Heart right ventricle (tissue), 16 donors: ENCODE results near the gene PLA2R1. TPM values are rescaled to one million over a fixed set of nuclear protein-coding genes. Genes with fewer than 3 reads are reported as not detected.

Experiments used
- ATAC-seq, 8 donors: fragments of 200-7000 bp; cut with Tn5 transposase; one replicate each; pipeline ENCODE4 v1.9.1; 2020; ENCODE audit warnings: mild to moderate bottlenecking in 8 of 8, moderate library complexity in 8 of 8, moderate number of reproducible peaks in 1 of 8
- DNase-seq, 2 donors: peaks; one replicate each; pipeline ENCODE4 v3.0.0-alpha.2; 2020
- H3K27ac ChIP-seq, 10 donors: fragments of 200-600 bp; sonication (generic) in 2 of 10; one replicate each; pipeline versions ENCODE4 v1.5.0 to v1.8.0; 2020 to 2022; ENCODE audit warnings: mild to moderate bottlenecking in 3 of 10
- H3K27me3 ChIP-seq, 7 donors: fragments of 200-600 bp; one replicate each; pipeline ENCODE4 v1.8.0; 2021 to 2022; ENCODE audit warnings: mild to moderate bottlenecking in 2 of 7
- H3K36me3 ChIP-seq, 9 donors: fragments of 200-600 bp; sonication (generic) in 1 of 9; one replicate each; pipeline versions ENCODE4 v1.5.0 to v1.8.0; 2020 to 2022; ENCODE audit warnings: mild to moderate bottlenecking in 2 of 9
- H3K4me1 ChIP-seq, 9 donors: fragments of 200-600 bp; sonication (generic) in 1 of 9; one replicate each; pipeline versions ENCODE4 v1.5.0 to v1.8.0; 2020 to 2022; ENCODE audit warnings: mild to moderate bottlenecking in 4 of 9
- H3K4me3 ChIP-seq, 10 donors: fragments of 200-600 bp; sonication (generic) in 2 of 10; one replicate each; pipeline versions ENCODE4 v1.5.0 to v1.8.0; 2020 to 2022; ENCODE audit warnings: mild to moderate bottlenecking in 7 of 10, moderate library complexity in 2 of 10
- H3K9me3 ChIP-seq, 11 donors: fragments of 200-600 bp in 10 of 11; sonication (generic) in 2 of 11; one replicate each; pipeline versions ENCODE4 v1.5.0 to v1.8.0; 2013 to 2022; ENCODE audit warnings: mild to moderate bottlenecking in 2 of 11, control low read depth in 1 of 11, moderate library complexity in 1 of 11
- WGBS, 2 donors: extraction: QIAGEN DNeasy Blood & Tissue Kit; methylation state at CpG; one replicate each; pipeline ENCODE4 v1.1.7; 2013; ENCODE audit warnings: inconsistent platforms in 1 of 2; 5-methylcytosine and 5-hydroxymethylcytosine counted together
- intact Hi-C, 10 donors: fragments of 100-400 bp; cut with DNase I; formaldehyde crosslinking; loops; one replicate each; pipeline versions ENCODE4 v1.11.1 to v1.14.2; 2022
- polyA plus RNA-seq, 2 donors: library from polyadenylated mRNA; stranded (reverse); fragments of 200-250 nt; gene quantifications; one replicate each; pipeline ENCODE4 v1.2.3, GENCODE V29; 2013
- total RNA-seq, 10 donors: library from RNA; stranded (reverse); fragmentation: NEBNext Ultra II Directional in 3 of 10; extraction: Animal tissue kit (Norgen Biotek cat#: 25700) in 3 of 10; gene quantifications; one replicate each; pipeline versions ENCODE4 v1.2.1 to v1.2.4, GENCODE V29; 2021 to 2023
- TF ChIP-seq, protein P1 (sequence below), 9 donors: fragments of 200-600 bp; sonication (generic) in 2 of 9; IDR thresholded peaks; one replicate each; pipeline versions ENCODE4 v1.5.0 to v1.8.0; 2021 to 2022; ENCODE audit warnings: antibody characterized with exemption in 9 of 9, mild to moderate bottlenecking in 5 of 9, moderate library complexity in 1 of 9
- donor health status: Arrhythmogenic right ventricular cardiomyopathy.
- donor health status: ischemic (EF 13 %, LVEDD 7.1; RV severe dilation, severe dysfunction).
- donor health status: healthy with polysubstance abuse.
- donor health status: DM: no; HTN: yes; CAD: no.
- donor health status: DM: no; HTN: no; CAD: no.
- donor health status: ischemic (EF 25% LVEDD 6.9; RV normal size, moderate dysfunction).
- donor health status: ischemic (EF 25% LVEDD 5.7; RV mildly dilated, moderate dysfunction).
- donor health status: healthy.
- donor health status: DM: yes; HTN: yes; CAD: no.
- donor health status: Ischemic cardiomyopathy.
- donor health status: ischemic (EF 35%, LVEDD 5.7; RV mildly dilated, moderate dysfunction).
- donor health status: nonischemic (EF 11% LVEDD 7.7; RV severe dilation, severe dysfunction).
- donor health status: DM: yes; HTN: yes; CAD: no.
- donor health status: PGD.
- donor health status: ischemic (EF 29% LVEDD 5.4; RV normal size, mild dysfunction).
- donor health status: nonischemic (EF 23%, LVEDD 6.1; RV moderate dilation, normal function).

The PLA2R1 gene
- total and polyA plus RNA-seq, 12 donors = 0.38 to 3.7 (median 2.8) TPM

DNA sequence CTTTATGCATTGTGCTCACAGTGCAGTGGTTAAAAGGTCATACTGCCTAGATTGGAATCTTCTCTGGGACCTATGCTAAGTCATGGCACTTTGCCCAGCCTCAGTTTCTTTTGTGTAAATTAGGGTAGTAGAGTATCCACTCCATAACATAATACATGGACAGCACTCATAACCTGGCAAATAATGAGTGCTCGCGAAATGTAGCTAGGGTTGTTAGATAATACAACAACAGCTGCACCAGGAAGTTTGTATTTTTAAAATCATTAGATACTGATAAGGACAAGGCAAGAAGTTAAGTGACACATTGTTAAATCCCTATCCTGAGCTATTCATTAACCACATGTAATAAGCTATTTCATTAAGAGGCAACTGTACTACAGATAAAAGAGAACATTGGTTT lies 13.8 kb upstream of the PLA2R1 start:
- Histone ChIP-seq H3K4me3 (no peak overlapping the region), H3K27ac (no peak overlapping the region), H3K9me3 (peaks cover 0 to 18% (median 0%) of the 10 kb centered on the region in 11 donors), H3K36me3 (no peaks in the 10 kb centered on the region), H3K27me3 (no peaks in the 10 kb centered on the region), H3K4me1 (peaks cover 0 to 8% (median 0%) of the 10 kb centered on the region in 9 donors)
- TF ChIP-seq, protein P1, sequence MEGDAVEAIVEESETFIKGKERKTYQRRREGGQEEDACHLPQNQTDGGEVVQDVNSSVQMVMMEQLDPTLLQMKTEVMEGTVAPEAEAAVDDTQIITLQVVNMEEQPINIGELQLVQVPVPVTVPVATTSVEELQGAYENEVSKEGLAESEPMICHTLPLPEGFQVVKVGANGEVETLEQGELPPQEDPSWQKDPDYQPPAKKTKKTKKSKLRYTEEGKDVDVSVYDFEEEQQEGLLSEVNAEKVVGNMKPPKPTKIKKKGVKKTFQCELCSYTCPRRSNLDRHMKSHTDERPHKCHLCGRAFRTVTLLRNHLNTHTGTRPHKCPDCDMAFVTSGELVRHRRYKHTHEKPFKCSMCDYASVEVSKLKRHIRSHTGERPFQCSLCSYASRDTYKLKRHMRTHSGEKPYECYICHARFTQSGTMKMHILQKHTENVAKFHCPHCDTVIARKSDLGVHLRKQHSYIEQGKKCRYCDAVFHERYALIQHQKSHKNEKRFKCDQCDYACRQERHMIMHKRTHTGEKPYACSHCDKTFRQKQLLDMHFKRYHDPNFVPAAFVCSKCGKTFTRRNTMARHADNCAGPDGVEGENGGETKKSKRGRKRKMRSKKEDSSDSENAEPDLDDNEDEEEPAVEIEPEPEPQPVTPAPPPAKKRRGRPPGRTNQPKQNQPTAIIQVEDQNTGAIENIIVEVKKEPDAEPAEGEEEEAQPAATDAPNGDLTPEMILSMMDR (IDR thresholded peaks at IDR 0.05) = no peak
- WGBS, 2 donors = 71 to 82% methylated on average over 2 of the region's 2 CpGs
- ATAC-seq (no peak), DNase-seq (no peak)
- intact Hi-C loops = no loop called here

DNA sequence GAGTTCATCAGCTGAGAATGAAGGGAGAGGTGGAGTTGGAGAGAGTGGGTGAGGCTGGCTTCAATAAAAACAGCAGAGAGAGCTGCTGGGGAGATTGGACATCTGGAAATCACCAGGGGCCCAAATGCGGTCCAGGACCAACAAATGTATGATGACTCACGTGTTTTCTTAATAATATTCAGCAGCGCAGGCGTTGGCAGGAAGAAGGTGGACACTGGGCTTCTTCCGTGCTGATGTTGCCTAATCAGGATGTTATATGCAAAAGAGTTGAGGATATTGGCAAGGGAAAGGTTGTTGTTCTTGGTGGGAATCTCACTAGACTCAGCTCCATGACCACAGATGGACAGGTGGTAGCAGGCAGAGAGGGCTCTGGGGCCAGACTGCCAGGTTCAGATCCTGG lies 12.8 kb upstream of the PLA2R1 start:
- H3K27me3 ChIP-seq = no peaks in the 10 kb centered on the region
- no peak overlapping the region for H3K4me3 ChIP-seq
- ATAC-seq (peak in 4 of 8 donors; percentile 29 to 68 (median 50)), DNase-seq (no peak)
- H3K27ac ChIP-seq = no peak overlapping the region
- peaks cover 0 to 8% (median 0%) of the 10 kb centered on the region in 9 donors for H3K4me1 ChIP-seq
- H3K36me3 ChIP-seq = no peaks in the 10 kb centered on the region
- H3K9me3 ChIP-seq = peaks cover 0 to 18% (median 0%) of the 10 kb centered on the region in 11 donors
- 66 to 78% methylated on average over 5 of the region's 5 CpGs for WGBS, 2 donors
- TF ChIP-seq, protein P1 (IDR thresholded peaks at IDR 0.05) = no peak
- intact Hi-C loops = no loop called here

DNA sequence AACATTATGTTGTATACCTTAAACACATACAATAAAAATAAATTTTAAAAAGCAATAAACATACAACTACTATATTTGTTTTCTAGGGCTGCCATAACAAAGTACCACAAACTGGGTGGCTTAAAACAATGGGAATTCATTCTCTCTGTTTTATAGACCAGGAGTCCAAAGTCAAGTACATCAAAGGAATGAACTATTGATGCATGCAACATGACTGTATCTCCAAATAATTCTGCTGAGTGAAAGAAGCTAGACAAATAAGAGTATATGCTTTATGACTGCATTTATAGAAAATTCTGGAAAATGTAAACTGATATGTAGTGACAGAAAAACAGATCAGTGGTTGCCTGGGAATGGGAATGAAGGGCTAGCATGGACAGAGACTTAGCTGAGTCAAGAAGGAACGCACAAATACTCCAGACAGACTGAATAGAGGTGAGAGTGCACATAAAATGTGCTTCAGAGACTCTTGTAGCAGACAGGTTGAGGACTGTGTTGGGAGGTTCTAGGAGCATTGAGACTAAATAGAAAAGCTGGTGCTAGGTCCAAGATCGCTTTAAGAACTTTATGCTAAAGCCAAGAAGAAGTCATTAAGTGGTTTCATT lies 11.0 kb upstream of the PLA2R1 start:
- 90 to 91% methylated on average over 2 of the region's 2 CpGs for whole genome bisulfite sequencing, 2 donors
- TF ChIP-seq, protein P1 (IDR thresholded peaks at IDR 0.05) = no peak
- no peak for DNase-seq

DNA sequence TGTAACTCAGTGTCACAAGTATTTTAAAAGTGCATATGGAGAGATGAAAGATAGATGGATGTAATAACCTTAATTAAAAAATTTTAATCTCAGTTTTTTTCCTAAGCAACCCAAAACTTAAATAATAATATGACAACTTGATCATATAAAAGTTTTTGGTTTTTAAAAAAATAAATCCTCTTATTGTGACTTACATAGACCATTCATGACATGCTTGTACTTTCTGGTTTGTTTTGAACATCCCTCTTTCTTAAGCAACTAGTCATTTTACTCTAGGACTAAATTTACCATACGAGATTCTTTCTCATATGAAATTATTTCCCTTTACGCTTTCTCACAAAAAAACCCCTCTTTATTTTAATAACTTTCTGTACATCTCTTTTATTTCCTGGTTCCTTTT lies 6.5 kb upstream of the PLA2R1 start:
- intact Hi-C loops = no loop called here
- TF ChIP-seq, protein P1 (IDR thresholded peaks at IDR 0.05) = no peak
- Histone ChIP-seq H3K36me3 (no peaks in the 10 kb centered on the region), H3K27me3 (no peaks in the 10 kb centered on the region), H3K9me3 (peaks cover 0 to 17% (median 0%) of the 10 kb centered on the region in 11 donors), H3K27ac (no peak overlapping the region), H3K4me3 (no peak overlapping the region), H3K4me1 (peaks cover 0 to 12% (median 1%) of the 10 kb centered on the region in 9 donors)
- 87 to 90% methylated on average over 2 of the region's 2 CpGs for WGBS, 2 donors
- no peak for ATAC-seq
- DNase-seq = no peak

More for the DNA sequence above, 11.0 kb upstream of the PLA2R1 start:
- Histone ChIP-seq H3K4me3 (no peak overlapping the region), H3K36me3 (no peaks in the 10 kb centered on the region), H3K4me1 (peaks cover 0 to 8% (median 0%) of the 10 kb centered on the region in 9 donors), H3K27ac (no peak overlapping the region), H3K9me3 (peaks cover 0 to 16% (median 0%) of the 10 kb centered on the region in 11 donors), H3K27me3 (no peaks in the 10 kb centered on the region)
- intact Hi-C loops = no loop called here
- no peak for ATAC-seq
